Glutamatergic neuron (in vitro differentiated cells): ENCODE results near the gene TYR. TPM values are rescaled to one million over a fixed set of nuclear protein-coding genes. Genes with fewer than 3 reads are reported as not detected.
"Not testable (repeated sequence)": the region's sequence is repeated elsewhere in the genome, so short reads cannot be mapped to it uniquely, and the experiment has no call there.

Source experiments
- DNase-seq: peaks from one replicate; pipeline ENCODE4 v3.0.0; 2022
- H3K27ac Mint-ChIP-seq: one replicate; pipeline ENCODE4 v1.8.0; 2020; ENCODE audit warnings: mild to moderate bottlenecking, mixed read lengths, inconsistent platforms; ENCODE audit not compliant: unreplicated experiment
- H3K27me3 Mint-ChIP-seq: one replicate; pipeline ENCODE4 v1.8.0; 2020; ENCODE audit warnings: mild to moderate bottlenecking, moderate library complexity, mixed read lengths, inconsistent platforms; ENCODE audit not compliant: unreplicated experiment
- H3K36me3 Mint-ChIP-seq: one replicate; pipeline ENCODE4 v1.8.0; 2020; ENCODE audit warnings: mild to moderate bottlenecking, mixed read lengths, inconsistent platforms; ENCODE audit not compliant: unreplicated experiment
- H3K4me1 Mint-ChIP-seq: one replicate; pipeline ENCODE4 v1.8.0; 2020; ENCODE audit warnings: mild to moderate bottlenecking, low read depth, mixed read lengths, inconsistent platforms; ENCODE audit not compliant: unreplicated experiment
- H3K4me3 Mint-ChIP-seq: one replicate; pipeline ENCODE4 v1.8.0; 2020; ENCODE audit warnings: mild to moderate bottlenecking, mixed read lengths, inconsistent platforms; ENCODE audit not compliant: unreplicated experiment
- H3K9me3 Mint-ChIP-seq: one replicate; pipeline ENCODE4 v1.8.0; 2020; ENCODE audit warnings: mild to moderate bottlenecking, moderate library complexity, mixed read lengths, inconsistent platforms; ENCODE audit not compliant: unreplicated experiment
- CTCF ChIP-seq: fragments of 200-600 bp; sonication (generic); IDR thresholded peaks from one replicate; pipeline ENCODE4 v1.5.0; 2021; ENCODE audit not compliant: partially characterized antibody, unreplicated experiment
- total RNA-seq: library from RNA; stranded (reverse); fragmentation: NEBNext Ultra II Directional; extraction: Animal tissue kit (Norgen Biotek cat#: 25700); gene quantifications from one replicate; pipeline ENCODE4 v1.2.1, GENCODE V29; 2021; ENCODE audit not compliant: unreplicated experiment

Gene TYR
- total RNA-seq, 1 donor from 2014 or later, result not detected

DNA sequence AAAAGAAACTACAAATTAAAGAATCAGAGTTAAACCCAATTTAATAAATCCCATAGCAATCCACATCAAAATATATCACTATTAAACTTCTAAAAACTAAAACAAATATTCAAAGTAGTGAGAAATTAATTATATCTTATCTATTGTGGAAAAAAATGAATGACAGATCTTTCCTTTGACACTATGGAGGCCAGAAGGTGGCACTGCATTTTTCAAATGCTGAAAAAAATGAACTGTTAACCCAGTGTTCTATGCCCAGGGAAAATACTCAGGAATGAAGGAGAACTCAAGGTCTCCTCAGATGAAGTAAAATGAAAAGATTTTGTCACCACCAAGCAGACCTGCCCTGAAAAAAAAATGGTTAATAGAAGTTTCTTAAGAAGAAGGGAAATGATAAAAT lies 27.7 kb downstream of the TYR start:
- no peak overlapping the region for H3K4me3 Mint-ChIP-seq
- no peaks in the 10 kb centered on the region for H3K27me3 Mint-ChIP-seq
- H3K36me3 Mint-ChIP-seq, result no peaks in the 10 kb centered on the region
- H3K9me3 Mint-ChIP-seq, result no peaks in the 10 kb centered on the region
- H3K4me1 Mint-ChIP-seq, result no peaks in the 10 kb centered on the region
- no peak overlapping the region for H3K27ac Mint-ChIP-seq
- no peak for TF ChIP-seq CTCF
- DNase-seq, result no peak

DNA sequence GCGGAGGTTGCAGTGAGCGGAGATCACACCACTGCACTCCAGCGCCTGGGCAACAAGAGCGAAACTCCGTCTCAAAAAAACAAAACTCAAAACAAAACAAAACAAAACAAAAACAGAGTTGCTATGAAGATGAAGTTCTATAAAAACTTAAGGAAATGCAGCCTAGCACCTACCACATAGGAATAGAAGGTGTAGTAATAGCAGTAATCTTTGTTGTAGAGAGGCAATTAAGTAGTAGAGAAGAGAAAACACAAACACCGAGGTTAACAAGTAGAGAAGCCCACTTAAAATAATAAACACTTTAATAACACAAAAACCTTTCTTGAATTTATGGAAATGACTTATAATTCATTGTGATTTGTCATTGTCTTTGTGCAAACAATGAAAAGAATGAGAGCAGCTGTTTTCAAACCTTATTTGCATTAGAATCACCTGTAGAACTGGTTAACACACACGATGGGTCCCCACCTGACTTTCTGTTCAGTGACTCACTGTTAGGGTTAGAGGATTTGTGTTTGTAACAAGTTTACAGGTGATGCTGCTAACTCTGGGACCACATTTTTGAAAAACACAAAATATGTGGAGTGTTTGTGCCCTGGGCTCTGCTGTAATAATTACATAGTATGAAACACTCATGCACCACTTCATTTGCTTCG lies 43.1 kb downstream of the TYR start:
- Mint-ChIP-seq H3K4me1 (no peaks in the 10 kb centered on the region), H3K36me3 (no peaks in the 10 kb centered on the region), H3K9me3 (no peaks in the 10 kb centered on the region), H3K27ac (no peak overlapping the region), H3K4me3 (no peak overlapping the region), H3K27me3 (no peaks in the 10 kb centered on the region)
- DNase-seq, result no peak
- no peak for TF ChIP-seq CTCF

- no peak for DNase-seq
- Mint-ChIP-seq H3K4me3 (no peak overlapping the region), H3K27me3 (no peaks in the 10 kb centered on the region), H3K4me1 (no peaks in the 10 kb centered on the region), H3K27ac (no peak overlapping the region), H3K9me3 (no peaks in the 10 kb centered on the region), H3K36me3 (no peaks in the 10 kb centered on the region)
- TF ChIP-seq CTCF, result no peak
Observed at GRCh38 chr11:89235083-89235482, 57.4 kb downstream of the TYR start.

- Mint-ChIP-seq H3K4me1 (no peaks in the 10 kb centered on the region), H3K9me3 (no peaks in the 10 kb centered on the region), H3K36me3 (no peaks in the 10 kb centered on the region), H3K4me3 (no peak overlapping the region), H3K27ac (no peak overlapping the region), H3K27me3 (no peaks in the 10 kb centered on the region)
- no peak for DNase-seq
- no peak for TF ChIP-seq CTCF
Observed at GRCh38 chr11:89235976-89236375, 58.3 kb downstream of the TYR start.

DNA sequence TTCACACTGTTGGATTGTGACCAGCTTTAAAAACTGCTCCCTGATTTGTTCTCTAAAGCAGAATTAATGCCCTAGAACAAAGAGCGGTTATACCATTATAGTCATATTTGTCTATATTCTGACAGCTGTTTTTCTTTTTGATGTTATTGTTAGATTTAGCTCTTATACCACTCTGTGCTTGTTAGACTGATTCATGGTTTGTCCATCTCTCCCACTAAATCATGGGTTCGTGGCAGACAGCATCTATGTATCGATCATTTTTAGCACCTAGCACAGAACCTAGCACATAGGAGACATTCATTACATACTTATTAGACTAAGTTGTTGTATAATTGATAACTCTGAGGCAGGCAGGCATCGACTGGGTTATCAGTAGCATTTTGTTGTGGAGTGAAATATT lies 69.3 kb downstream of the TYR start:
- H3K27me3 Mint-ChIP-seq, H3K27ac Mint-ChIP-seq, H3K4me3 Mint-ChIP-seq, H3K9me3 Mint-ChIP-seq, DNase-seq, H3K36me3 Mint-ChIP-seq: not testable (repeated sequence)
- peaks cover 26% of the 10 kb centered on the region for H3K4me1 Mint-ChIP-seq
